ENCODE data around the gene SNRPD1. TPM values are rescaled to one million over a fixed set of nuclear protein-coding genes. Genes with fewer than 3 reads are reported as not detected.
A peak's percentile ranks its signal among the peaks of the same experiment; 100 is the strongest.

SNRPD1 gene
- total and polyA plus RNA-seq, 2 experiments from 2014 or later, result 15.5 to 123 TPM

- H3K9me2 ChIP-seq (replicated peaks; ENCODE audit: insufficient read depth), result no peaks in the 10 kb centered on the region
- WGBS (ENCODE audit: low lambda C conversion rate, missing lambda C conversion rate), result 43% methylated on average over 11 of the region's 11 CpGs
- H3K79me2 ChIP-seq, result no peaks in the 10 kb centered on the region
- peak; percentile 49 for DNase-seq (ENCODE audit: low spot score)
- H4K20me1 ChIP-seq (ENCODE audit: insufficient read depth, poor library complexity, severe bottlenecking), result no peaks in the 10 kb centered on the region
- H3K4me1 ChIP-seq (ENCODE audit: insufficient read depth), result peaks cover 17% of the 10 kb centered on the region
- H3K36me3 ChIP-seq (replicated peaks; ENCODE audit: insufficient read depth, low read depth), result no peaks in the 10 kb centered on the region
- peak overlapping the region; percentile 66 for H3K4me2 ChIP-seq
- no peak overlapping the region for H3K4me3 ChIP-seq
- H3K9me3 ChIP-seq (ENCODE audit: low read depth), result no peaks in the 10 kb centered on the region
- no peaks in the 10 kb centered on the region for H3K27me3 ChIP-seq
- H2AFZ ChIP-seq, result no peak overlapping the region
- H3K27ac ChIP-seq, result peak overlapping the region; percentile 61
- TF ChIP-seq, protein P1, sequence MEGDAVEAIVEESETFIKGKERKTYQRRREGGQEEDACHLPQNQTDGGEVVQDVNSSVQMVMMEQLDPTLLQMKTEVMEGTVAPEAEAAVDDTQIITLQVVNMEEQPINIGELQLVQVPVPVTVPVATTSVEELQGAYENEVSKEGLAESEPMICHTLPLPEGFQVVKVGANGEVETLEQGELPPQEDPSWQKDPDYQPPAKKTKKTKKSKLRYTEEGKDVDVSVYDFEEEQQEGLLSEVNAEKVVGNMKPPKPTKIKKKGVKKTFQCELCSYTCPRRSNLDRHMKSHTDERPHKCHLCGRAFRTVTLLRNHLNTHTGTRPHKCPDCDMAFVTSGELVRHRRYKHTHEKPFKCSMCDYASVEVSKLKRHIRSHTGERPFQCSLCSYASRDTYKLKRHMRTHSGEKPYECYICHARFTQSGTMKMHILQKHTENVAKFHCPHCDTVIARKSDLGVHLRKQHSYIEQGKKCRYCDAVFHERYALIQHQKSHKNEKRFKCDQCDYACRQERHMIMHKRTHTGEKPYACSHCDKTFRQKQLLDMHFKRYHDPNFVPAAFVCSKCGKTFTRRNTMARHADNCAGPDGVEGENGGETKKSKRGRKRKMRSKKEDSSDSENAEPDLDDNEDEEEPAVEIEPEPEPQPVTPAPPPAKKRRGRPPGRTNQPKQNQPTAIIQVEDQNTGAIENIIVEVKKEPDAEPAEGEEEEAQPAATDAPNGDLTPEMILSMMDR (IDR thresholded peaks at IDR 0.05; ENCODE audit: poor library complexity), result no peak
- no peak for TF ChIP-seq EZH2 (IDR thresholded peaks at IDR 0.05; ENCODE audit: borderline replicate concordance)
Observed at GRCh38 chr18:21682371-21683051, 70.4 kb downstream of the SNRPD1 start.

Small RNA genes within 50 kb of the gene (microRNA-seq; reads per million reads assigned to microRNA genes)
- gene MIR320C1, result 5.8 reads per million, percentile 13 among the genes with 10 or more reads in this experiment

Small RNA genes within 50 kb of the gene (small RNA-seq; reads per million reads assigned to genes)
- not detected for gene MIR320C1

Other genes starting within 250 kb of the SNRPD1 start
- 20.7 and 22.0 TPM in 2 replicates for gene ESCO1, start 11.6 kb upstream of the SNRPD1 start, total RNA-seq
- gene ESCO1, start 11.6 kb upstream of the SNRPD1 start, polyA plus RNA-seq, result 10.9 and 12.9 TPM in 2 replicates
- 51.6 and 60.1 TPM in 2 replicates for gene ABHD3, start 92.5 kb downstream of the SNRPD1 start, total RNA-seq
- 45.0 and 45.9 TPM in 2 replicates for gene ABHD3, start 92.5 kb downstream of the SNRPD1 start, polyA plus RNA-seq
- gene MIB1, start 128.5 kb downstream of the SNRPD1 start, total RNA-seq, result 52.9 and 62.3 TPM in 2 replicates
- 6.9 and 8.3 TPM in 2 replicates for gene MIB1, start 128.5 kb downstream of the SNRPD1 start, polyA plus RNA-seq

All from hepatocyte (in vitro differentiated cells).